Adrenal gland (tissue), 12 donors: ENCODE data around the gene ARHGAP19. TPM values are rescaled to one million over a fixed set of nuclear protein-coding genes. Genes with fewer than 3 reads are reported as not detected.

Source experiments
- DNase-seq, 7 donors: peaks; one replicate each; pipeline ENCODE4 v3.0.0-alpha.2; 2019 to 2020
- H3K27ac ChIP-seq, 5 donors: fragments of 200-600 bp; sonication (generic) in 4 of 5; 1 replicate in 3 of 5; 2 replicates in 2 of 5; pipeline versions ENCODE4 v1.5.1 to v1.8.0; 2016 to 2020; ENCODE audit warnings: mild to moderate bottlenecking in 1 of 5
- H3K27me3 ChIP-seq: fragments of 200-600 bp; 2 replicates; pipeline ENCODE4 v1.8.0; 2021
- H3K36me3 ChIP-seq, 2 donors: fragments of 200-600 bp; replicated peaks in 1 of 2; 1 replicate in 1 of 2; 2 replicates in 1 of 2; pipeline versions ENCODE4 v1.5.1 to v1.8.0; 2018 to 2022
- H3K4me1 ChIP-seq, 2 donors: fragments of 200-600 bp; replicated peaks in 1 of 2; 1 replicate in 1 of 2; 2 replicates in 1 of 2; pipeline versions ENCODE4 v1.5.1 to v1.8.0; 2018 to 2021
- H3K4me3 ChIP-seq, 4 donors: fragments of 200-600 bp; sonication (generic) in 3 of 4; one replicate each; pipeline ENCODE4 v1.5.1; 2016 to 2018
- H3K9me3 ChIP-seq, 3 donors: fragments of 200-600 bp; sonication (generic) in 1 of 3; replicated peaks in 1 of 3; 1 replicate in 2 of 3; 2 replicates in 1 of 3; pipeline versions ENCODE4 v1.5.1 to v1.8.0; 2016 to 2021
- CTCF ChIP-seq, 6 experiments: fragments of 450-650 bp in 4 of 6; fragments of 200-600 bp in 2 of 6; sonication (generic) in 1 of 6; IDR thresholded peaks; 1 replicate in 5 of 6; 2 replicates in 1 of 6; pipeline versions ENCODE4 v1.5.1 to v1.8.0; 2016 to 2021; ENCODE audit warnings: antibody characterized with exemption in 6 of 6, mild to moderate bottlenecking in 2 of 6, moderate library complexity in 1 of 6
- POLR2A ChIP-seq, 2 donors: fragments of 450-650 bp; IDR thresholded peaks; one replicate each; pipeline ENCODE4 v1.6.1; 2017; ENCODE audit warnings: antibody characterized with exemption in 2 of 2, mild to moderate bottlenecking in 2 of 2, moderate library complexity in 1 of 2
- WGBS, 4 donors: extraction: QIAGEN DNeasy Blood & Tissue Kit in 2 of 4; methylation state at CpG; one replicate each; pipeline versions ENCODE4 v1.1.5 to v1.1.7; 2013 to 2017; 5-methylcytosine and 5-hydroxymethylcytosine counted together
- intact Hi-C, 2 donors: fragments of 100-400 bp; cut with DNase I; formaldehyde crosslinking; loops; one replicate each; pipeline versions ENCODE4 v1.14.1 to v1.15.0; 2022 to 2023
- polyA plus RNA-seq, 3 donors: library from polyadenylated mRNA; stranded (reverse); fragments of 200-250 nt in 2 of 3; fragments of 350-450 nt in 1 of 3; fragmentation: Illumina TruSeq in 1 of 3; extraction: RNeasy Lipid Tissue Mini Kit (QIAGEN cat#74804) in 1 of 3; gene quantifications; one replicate each; pipeline ENCODE4 v1.2.3, GENCODE V29; 2013 to 2014
- total RNA-seq, 9 donors: library from RNA; depleted of rRNA in 4 of 9; stranded (reverse); fragments of >200 nt in 4 of 9; fragments of 120-200 nt in 1 of 9; fragmentation: NEBNext Ultra II Directional in 1 of 9; extraction: Animal tissue kit (Norgen Biotek cat#: 25700) in 1 of 9; gene quantifications; one replicate each; pipeline versions ENCODE4 v1.1.0 to v1.2.4, GENCODE V29; 2013 to 2023
- donor health status: healthy with polysubstance abuse.
- donor health status: Bipolar disorder and iron deficiency.
- donor health status: DM: yes; HTN: yes; CAD: no.
- donor health status: DM: no; HTN: no; CAD: no.
- donor health status: DM: no; HTN: no; CAD: no.
- donor health status: DM: yes; HTN: yes; CAD: no.

The ARHGAP19 gene
- total and polyA plus RNA-seq, 12 donors: 1.7 to 15.0 (median 6.8) TPM

- no peak for DNase-seq
- WGBS, 4 donors: 83 to 92% (median 89%) methylated on average over 3 of the region's 3 CpGs
- Histone ChIP-seq H3K27ac (no peak overlapping the region), H3K36me3 (no peaks in the 10 kb centered on the region), H3K4me1 (peaks cover 5 to 6% of the 10 kb centered on the region in 2 donors), H3K4me3 (no peak overlapping the region), H3K9me3 (no peaks in the 10 kb centered on the region), H3K27me3 (peaks cover 17% of the 10 kb centered on the region)
- no peak for TF ChIP-seq CTCF (IDR thresholded peaks at IDR 0.05)
- TF ChIP-seq POLR2A (IDR thresholded peaks at IDR 0.05): no peak
- intact Hi-C loops: no loop called here
These were observed 109.1 kb downstream of the ARHGAP19 start for GRCh38 chr10:97183314-97183713.

- 78 to 92% (median 88%) methylated on average over 9 to 10 of the region's 10 CpGs for WGBS, 4 donors
- no peak for DNase-seq
- H3K27me3 ChIP-seq: peaks cover 15% of the 10 kb centered on the region
- no peak overlapping the region for H3K27ac ChIP-seq
- H3K4me1 ChIP-seq: peaks cover 5 to 6% of the 10 kb centered on the region in 2 donors
- no peak overlapping the region for H3K4me3 ChIP-seq
- intact Hi-C loops: no loop called here
- no peak for TF ChIP-seq POLR2A (IDR thresholded peaks at IDR 0.05)
- no peak for TF ChIP-seq CTCF (IDR thresholded peaks at IDR 0.05)
- no peaks in the 10 kb centered on the region for H3K36me3 ChIP-seq
- H3K9me3 ChIP-seq: no peaks in the 10 kb centered on the region
These were observed 110.0 kb downstream of the ARHGAP19 start for GRCh38 chr10:97182288-97182990.

GRCh38 chr10:97180986-97181385 is 111.5 kb downstream of the ARHGAP19 start:
- DNase-seq: no peak
- intact Hi-C loops: no loop called here
- TF ChIP-seq CTCF (IDR thresholded peaks at IDR 0.05) (no peak), POLR2A (IDR thresholded peaks at IDR 0.05) (no peak)

GRCh38 chr10:97180363-97180755 is 112.1 kb downstream of the ARHGAP19 start:
- Histone ChIP-seq H3K27ac (no peak overlapping the region), H3K4me1 (peaks cover under 1 to 1% of the 10 kb centered on the region in 2 donors), H3K4me3 (no peak overlapping the region), H3K9me3 (no peaks in the 10 kb centered on the region), H3K36me3 (no peaks in the 10 kb centered on the region), H3K27me3 (peaks cover 10% of the 10 kb centered on the region)
- whole genome bisulfite sequencing, 4 donors: 73 to 82% (median 77%) methylated on average over 8 of the region's 8 CpGs
- TF ChIP-seq CTCF (IDR thresholded peaks at IDR 0.05) (no peak), POLR2A (IDR thresholded peaks at IDR 0.05) (no peak)
- no peak for DNase-seq
- intact Hi-C loops: no loop called here

More at GRCh38 chr10:97180986-97181385, 111.5 kb downstream of the ARHGAP19 start:
- Histone ChIP-seq H3K9me3 (no peaks in the 10 kb centered on the region), H3K36me3 (no peaks in the 10 kb centered on the region), H3K27ac (no peak overlapping the region), H3K4me3 (no peak overlapping the region), H3K27me3 (peaks cover 15% of the 10 kb centered on the region), H3K4me1 (peaks cover 5 to 6% of the 10 kb centered on the region in 2 donors)
- 63 to 91% (median 89%) methylated on average over 5 to 10 of the region's 10 CpGs for WGBS, 4 donors
